Caco-2 (cell line): ENCODE data around the gene HOOK1. TPM values are rescaled to one million over a fixed set of nuclear protein-coding genes. Genes with fewer than 3 reads are reported as not detected.

Experiments used
- BruUV-seq: library from RNA; stranded (reverse); fragments of 400-500 nt; replicated peaks from 2 replicates; lab custom pipeline; 2021; lab: Mats Ljungman, UMichigan
- CTCF ChIA-PET: fragments of 300-600 bp; sonication (Branson Sonifier 250); formaldehyde crosslinking; loops from one replicate; lab custom pipeline; 2022; ENCODE audit warnings: antibody characterized with exemption; lab: Charles Lee
- POLR2A ChIA-PET: fragments of 300-600 bp; sonication (Branson Sonifier 250); formaldehyde crosslinking; loops from one replicate; lab custom pipeline; 2022; ENCODE audit warnings: antibody characterized with exemption; lab: Charles Lee
- DNase-seq, 2 experiments: peaks; one replicate each; pipeline versions ENCODE4 v3.0.0 to v3.0.0-alpha.2; 2020 to 2022
- H3K27me3 ChIP-seq: replicated peaks from 2 replicates; pipeline ENCODE4 v1.6.0; 2011; ENCODE audit warnings: low read length; ENCODE audit not compliant: control insufficient read depth, insufficient read depth
- H3K36me3 ChIP-seq: 2 replicates; pipeline ENCODE4 v1.5.1; 2011; ENCODE audit warnings: low read length; ENCODE audit not compliant: control insufficient read depth, insufficient read depth
- H3K4me1 ChIP-seq: fragments of 250-450 bp; sonication (Bioruptor Pico); 2 replicates; pipeline ENCODE4 v1.5.1; 2020; ENCODE audit warnings: mild to moderate bottlenecking
- H3K4me3 ChIP-seq: 2 replicates; pipeline ENCODE4 v1.5.1; 2011; ENCODE audit warnings: low read depth, mild to moderate bottlenecking, control low read depth, low read length
- H3K9me3 ChIP-seq: fragments of 250-450 bp; sonication (Bioruptor Pico); 2 replicates; pipeline ENCODE4 v1.5.1; 2020; ENCODE audit warnings: mild to moderate bottlenecking, moderate library complexity
- H3K27ac Mint-ChIP-seq: one replicate; pipeline ENCODE4 v1.8.0; 2022; ENCODE audit warnings: mixed read lengths; ENCODE audit not compliant: unreplicated experiment
- H3K27me3 Mint-ChIP-seq: one replicate; pipeline ENCODE4 v1.8.0; 2022; ENCODE audit warnings: mixed read lengths; ENCODE audit not compliant: insufficient read depth, unreplicated experiment
- H3K36me3 Mint-ChIP-seq: one replicate; pipeline ENCODE4 v1.8.0; 2022; ENCODE audit warnings: mild to moderate bottlenecking, mixed read lengths; ENCODE audit not compliant: insufficient read depth, unreplicated experiment
- H3K4me1 Mint-ChIP-seq: one replicate; pipeline ENCODE4 v1.8.0; 2022; ENCODE audit warnings: low read depth, mixed read lengths; ENCODE audit not compliant: unreplicated experiment
- H3K4me3 Mint-ChIP-seq: one replicate; pipeline ENCODE4 v1.8.0; 2022; ENCODE audit warnings: mild to moderate bottlenecking, moderate library complexity, mixed read lengths; ENCODE audit not compliant: unreplicated experiment
- H3K9me3 Mint-ChIP-seq: one replicate; pipeline ENCODE4 v1.8.0; 2022; ENCODE audit warnings: mixed read lengths; ENCODE audit not compliant: unreplicated experiment
- intact Hi-C: fragments of 100-400 bp; cut with micrococcal nuclease; formaldehyde crosslinking; loops from one replicate; pipeline ENCODE4 v1.10.0; 2022; ENCODE audit not compliant: unreplicated experiment
- total RNA-seq: library from RNA; stranded (reverse); gene quantifications from 2 replicates; pipeline ENCODE4 v1.2.3, GENCODE V29; 2022
- TF ChIP-seq, protein P1 (sequence below), 2 experiments: fragments of 200-600 bp in 1 of 2; IDR thresholded peaks; 1 replicate in 1 of 2; 2 replicates in 1 of 2; pipeline versions ENCODE4 v1.5.1 to v1.8.0; 2011 to 2022; ENCODE audit warnings: antibody characterized with exemption in 1 of 2, control low read depth in 1 of 2, inconsistent platforms in 1 of 2, low read depth in 1 of 2, low read length in 1 of 2, mild to moderate bottlenecking in 1 of 2, moderate library complexity in 1 of 2; ENCODE audit not compliant: insufficient read depth in 1 of 2, severe bottlenecking in 1 of 2, unreplicated experiment in 1 of 2

HOOK1 gene
- total RNA-seq, 1 experiment from 2014 or later: 25.2 TPM

DNA sequence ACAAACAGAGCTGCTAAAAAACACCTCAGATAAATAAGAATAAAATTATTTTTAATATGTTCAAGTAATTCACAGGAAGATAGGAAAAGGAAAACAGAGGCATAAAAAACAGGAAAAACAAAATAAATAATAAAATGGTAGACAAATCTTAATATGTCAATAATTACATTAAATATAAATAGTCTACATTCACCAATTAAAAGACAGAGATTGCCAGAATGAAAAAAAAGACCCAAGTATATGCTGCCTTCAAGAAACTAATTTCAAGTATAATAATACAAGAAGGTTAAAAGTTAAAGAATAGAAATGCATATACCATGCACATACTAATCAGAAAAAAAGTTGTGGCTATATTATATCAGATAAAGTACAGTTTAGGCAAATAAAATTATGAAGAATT lies 109.9 kb downstream of the HOOK1 start:
- H3K4me3 ChIP-seq: no peak overlapping the region
- no peaks in the 10 kb centered on the region for H3K9me3 ChIP-seq
- no peaks in the 10 kb centered on the region for H3K36me3 ChIP-seq
- H3K4me3 Mint-ChIP-seq: no peak overlapping the region
- POLR2A ChIA-PET: no interaction called here
- CTCF ChIA-PET: no interaction called here
- intact Hi-C loops: no loop called here
- H3K27me3 Mint-ChIP-seq: peaks cover 16% of the 10 kb centered on the region
- H3K36me3 Mint-ChIP-seq: no peaks in the 10 kb centered on the region
- no peaks in the 10 kb centered on the region for H3K27me3 ChIP-seq
- no TSS peak for BruUV-seq
- peaks cover 7% of the 10 kb centered on the region for H3K9me3 Mint-ChIP-seq
- TF ChIP-seq, protein P1, sequence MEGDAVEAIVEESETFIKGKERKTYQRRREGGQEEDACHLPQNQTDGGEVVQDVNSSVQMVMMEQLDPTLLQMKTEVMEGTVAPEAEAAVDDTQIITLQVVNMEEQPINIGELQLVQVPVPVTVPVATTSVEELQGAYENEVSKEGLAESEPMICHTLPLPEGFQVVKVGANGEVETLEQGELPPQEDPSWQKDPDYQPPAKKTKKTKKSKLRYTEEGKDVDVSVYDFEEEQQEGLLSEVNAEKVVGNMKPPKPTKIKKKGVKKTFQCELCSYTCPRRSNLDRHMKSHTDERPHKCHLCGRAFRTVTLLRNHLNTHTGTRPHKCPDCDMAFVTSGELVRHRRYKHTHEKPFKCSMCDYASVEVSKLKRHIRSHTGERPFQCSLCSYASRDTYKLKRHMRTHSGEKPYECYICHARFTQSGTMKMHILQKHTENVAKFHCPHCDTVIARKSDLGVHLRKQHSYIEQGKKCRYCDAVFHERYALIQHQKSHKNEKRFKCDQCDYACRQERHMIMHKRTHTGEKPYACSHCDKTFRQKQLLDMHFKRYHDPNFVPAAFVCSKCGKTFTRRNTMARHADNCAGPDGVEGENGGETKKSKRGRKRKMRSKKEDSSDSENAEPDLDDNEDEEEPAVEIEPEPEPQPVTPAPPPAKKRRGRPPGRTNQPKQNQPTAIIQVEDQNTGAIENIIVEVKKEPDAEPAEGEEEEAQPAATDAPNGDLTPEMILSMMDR (IDR thresholded peaks at IDR 0.05; ENCODE audit: insufficient read depth in 1 of 2, low read depth in 1 of 2, low read length in 1 of 2, severe bottlenecking in 1 of 2, unreplicated experiment in 1 of 2): no peak
- H3K4me1 ChIP-seq: no peaks in the 10 kb centered on the region
- H3K27ac Mint-ChIP-seq: no peak overlapping the region
- no peak for DNase-seq
- peaks cover 7% of the 10 kb centered on the region for H3K4me1 Mint-ChIP-seq

Other genes with a start within 250 kb of the HOOK1 start
- 0.29 and 0.77 TPM in 2 replicates for gene CYP2J2, start 111.8 kb downstream of the HOOK1 start, total RNA-seq